NCI-H1105 treated with DMSO at 0.1 percent for 48 hours (cell line): ENCODE data around the gene MAGI2.

ENCODE experiments used
- DNase-seq: peaks from one replicate; lab custom pipeline; 2025; lab: John Stamatoyannopoulos, UW

The MAGI2 gene

DNA sequence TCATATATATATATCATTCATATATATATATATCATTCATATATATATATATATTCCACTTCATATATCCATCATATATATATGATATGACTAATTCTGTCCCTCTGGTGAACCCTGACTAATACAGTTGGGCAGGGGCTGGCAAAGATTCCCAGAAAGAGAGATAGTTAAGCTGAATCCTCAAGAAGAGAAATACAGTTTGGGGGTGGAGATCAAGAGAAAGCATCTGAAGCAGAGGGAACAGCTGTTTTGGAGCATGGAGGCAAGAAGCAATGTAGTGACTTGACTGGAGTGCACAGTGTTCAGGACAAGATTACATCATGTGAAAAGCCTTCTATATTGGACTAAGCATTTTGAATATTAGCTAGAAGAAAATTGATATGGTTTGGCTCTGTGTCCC is 540.7 kb downstream of the MAGI2 start:
- DNase-seq = no peak

DNA sequence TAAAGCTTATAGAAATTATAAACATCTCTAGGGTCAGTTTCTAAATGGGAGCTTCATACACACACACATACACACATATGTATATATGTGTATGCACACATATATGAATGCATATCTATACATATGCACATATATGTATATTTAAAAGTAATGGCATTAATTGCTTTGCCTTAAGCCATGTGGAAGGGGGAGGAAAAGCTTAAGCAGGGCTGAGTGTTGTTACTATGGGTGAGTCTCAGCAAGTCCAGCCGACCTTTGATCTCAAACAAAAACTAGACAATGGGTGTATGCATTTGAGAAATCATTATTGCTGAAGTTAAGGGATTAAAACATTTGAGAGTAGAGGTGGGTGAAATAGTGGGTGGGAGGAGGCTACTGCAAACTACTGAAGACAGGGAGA is 546.7 kb downstream of the MAGI2 start:
- DNase-seq = no peak

DNA sequence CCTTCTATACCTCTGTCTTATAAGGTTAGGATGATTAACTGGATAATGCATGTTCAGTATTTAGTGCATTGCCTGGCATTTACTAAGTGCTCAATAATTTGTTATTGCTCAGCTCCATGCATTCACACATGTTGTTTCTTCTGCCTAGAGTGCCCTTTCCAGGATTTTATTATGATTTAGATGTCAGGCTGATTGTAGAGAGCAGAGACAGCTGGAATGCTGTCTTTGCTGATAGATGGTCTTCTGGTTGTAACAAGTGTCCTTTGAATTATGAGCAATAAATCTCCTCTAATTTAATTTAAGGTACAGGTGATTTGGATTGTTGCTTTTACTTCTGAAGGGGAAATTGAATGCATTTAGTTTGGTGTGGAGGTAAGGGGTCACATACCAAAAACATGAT is 548.0 kb downstream of the MAGI2 start:
- DNase-seq = no peak

DNA sequence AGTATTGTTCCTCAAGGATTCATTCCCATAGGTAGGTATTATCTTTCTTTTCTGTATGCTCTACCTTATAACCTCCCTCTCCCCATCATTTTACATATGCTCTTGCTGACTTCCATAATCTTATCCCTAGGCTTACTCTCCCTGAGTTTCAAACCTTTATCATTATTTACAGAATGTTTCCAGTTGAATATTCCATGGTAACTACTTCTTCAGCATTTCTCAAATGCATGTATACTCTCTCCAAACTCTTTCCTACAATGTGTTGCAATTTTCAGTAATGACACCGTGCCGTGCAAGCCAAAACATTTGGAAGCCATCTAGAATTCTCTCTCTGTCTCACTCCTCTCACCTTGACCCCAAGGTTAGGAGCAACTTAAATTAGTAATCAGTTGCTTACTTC is 548.5 kb downstream of the MAGI2 start:
- DNase-seq = no peak

DNA sequence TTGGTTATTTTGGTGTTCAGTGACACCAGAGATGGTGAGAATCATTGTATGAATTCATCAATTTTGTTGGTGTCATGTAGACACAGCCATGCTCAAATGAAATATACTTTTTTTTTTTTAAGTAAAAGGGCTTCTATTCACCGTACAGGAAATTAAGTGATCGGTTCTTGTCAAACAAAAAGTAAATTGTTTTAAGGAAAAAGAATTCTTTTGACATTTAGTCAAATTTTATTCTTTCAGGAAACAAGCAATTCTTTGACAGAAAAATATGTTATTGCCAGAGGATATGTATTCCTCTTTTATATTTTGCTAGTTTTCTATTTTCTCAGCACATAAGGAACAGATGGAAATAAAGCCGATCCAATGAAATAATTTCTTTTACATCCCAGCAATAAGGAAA is 551.9 kb downstream of the MAGI2 start:
- no peak for DNase-seq

DNA sequence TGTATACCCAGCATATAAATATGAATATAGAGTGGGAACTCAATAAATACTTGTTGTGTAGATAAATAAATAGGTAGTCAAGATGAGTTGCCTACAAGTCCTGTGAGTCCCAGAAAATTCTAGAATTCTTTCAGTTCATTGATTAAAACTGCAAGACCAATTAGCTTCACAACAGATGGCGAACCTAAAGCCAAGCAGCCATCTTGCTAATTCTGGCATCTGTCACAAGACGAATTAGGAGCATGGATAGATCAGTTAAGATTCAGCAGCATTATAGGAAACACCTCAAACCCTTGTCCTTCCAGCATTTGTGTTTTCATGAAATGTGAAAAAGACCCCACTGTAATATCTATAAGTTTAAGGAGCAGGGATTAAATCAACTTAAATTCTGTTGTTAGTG is 552.7 kb downstream of the MAGI2 start:
- no peak for DNase-seq

DNA sequence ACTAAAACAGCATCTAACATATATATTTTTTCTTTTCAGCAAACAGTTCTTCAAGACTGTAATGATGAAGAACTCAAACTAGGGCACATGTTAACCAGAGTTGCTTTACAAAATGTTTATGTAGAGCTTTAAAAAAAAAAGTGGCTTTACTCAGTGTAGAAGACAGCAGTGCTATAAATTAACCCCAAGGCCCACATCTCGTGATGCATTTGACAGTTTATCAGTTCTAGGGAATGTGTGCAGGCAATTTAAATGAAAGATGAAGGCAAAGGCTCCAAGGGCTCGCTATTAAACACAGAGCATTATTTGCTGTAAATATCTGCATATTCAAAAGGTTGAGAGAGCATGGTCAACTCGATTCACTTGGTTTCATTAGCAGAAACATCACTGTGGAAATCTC is 558.1 kb downstream of the MAGI2 start:
- DNase-seq = no peak

DNA sequence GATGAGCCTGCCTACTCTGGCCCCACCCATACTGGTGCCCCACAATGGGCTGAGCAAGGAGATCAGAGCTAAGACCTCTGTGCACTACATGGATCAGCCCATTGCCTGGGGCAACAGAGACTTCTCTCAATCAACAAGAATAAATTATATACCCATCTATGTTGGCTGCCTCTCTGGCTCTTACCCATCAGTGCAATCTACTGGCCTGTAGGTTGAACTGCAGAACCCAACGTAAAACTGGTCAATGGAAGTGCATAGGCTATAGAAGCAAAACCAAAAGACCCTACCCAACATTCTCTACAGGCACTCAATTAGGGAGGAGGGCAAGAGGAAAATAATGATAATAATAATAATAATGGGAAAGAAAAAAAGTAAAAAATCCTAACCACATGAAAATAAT is 574.3 kb downstream of the MAGI2 start:
- DNase-seq = no peak

DNA sequence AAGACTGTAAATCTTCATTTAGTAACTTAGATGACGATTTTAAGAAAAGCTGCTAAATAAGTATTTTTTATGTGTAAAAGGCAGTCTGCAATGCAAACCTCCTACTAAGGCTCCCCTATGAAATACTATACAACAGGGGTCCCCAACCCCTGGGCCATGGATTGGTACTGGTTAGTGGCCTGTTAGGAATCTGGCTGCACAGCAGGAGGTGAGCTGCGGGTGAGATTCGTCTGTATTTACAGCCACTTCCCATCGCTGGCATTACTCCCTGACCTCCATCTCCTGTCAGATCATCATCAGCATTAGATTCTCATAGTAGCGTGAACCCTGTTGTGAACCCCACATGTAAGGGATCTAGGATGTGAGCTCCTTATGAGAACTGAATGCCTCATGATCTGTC is 580.4 kb downstream of the MAGI2 start:
- no peak for DNase-seq

DNA sequence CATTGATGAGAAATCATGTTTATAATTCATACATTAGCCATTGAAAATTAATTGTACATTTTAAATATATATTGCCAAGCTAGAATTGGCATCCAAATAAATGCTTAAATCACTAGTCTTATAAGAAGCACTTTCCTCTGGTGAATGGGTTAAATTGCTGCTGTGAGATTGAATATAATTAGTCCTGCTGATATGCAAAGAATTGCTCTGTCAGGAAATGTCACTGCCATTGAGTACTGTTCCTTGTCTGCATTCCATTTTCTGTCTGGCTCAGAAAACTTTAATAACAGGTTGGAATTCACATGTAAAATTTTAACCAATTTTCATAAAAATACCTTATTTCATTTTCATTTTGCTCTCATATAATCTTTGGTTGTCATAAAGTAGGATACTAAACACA is 589.1 kb downstream of the MAGI2 start:
- DNase-seq = no peak

DNA sequence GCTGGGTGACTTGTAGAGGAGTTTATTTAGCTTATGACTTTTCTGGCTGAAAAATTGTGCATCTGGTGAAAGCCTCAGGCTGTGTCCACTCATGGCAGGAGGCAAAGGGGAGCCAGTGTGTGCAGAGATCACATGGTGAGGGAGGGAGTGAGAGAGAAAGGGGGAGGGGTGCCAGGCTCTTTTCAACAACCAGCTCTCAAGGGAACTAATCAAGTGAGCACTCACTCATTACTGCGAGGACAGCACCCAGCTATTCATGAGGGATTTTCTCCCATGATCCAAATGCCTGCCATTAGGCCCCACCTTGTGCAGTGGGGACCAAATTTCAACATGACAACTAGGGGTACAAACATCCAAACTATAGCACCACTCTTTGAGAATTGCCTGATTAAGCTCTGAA is 590.2 kb downstream of the MAGI2 start:
- peak; percentile 25 for DNase-seq

DNA sequence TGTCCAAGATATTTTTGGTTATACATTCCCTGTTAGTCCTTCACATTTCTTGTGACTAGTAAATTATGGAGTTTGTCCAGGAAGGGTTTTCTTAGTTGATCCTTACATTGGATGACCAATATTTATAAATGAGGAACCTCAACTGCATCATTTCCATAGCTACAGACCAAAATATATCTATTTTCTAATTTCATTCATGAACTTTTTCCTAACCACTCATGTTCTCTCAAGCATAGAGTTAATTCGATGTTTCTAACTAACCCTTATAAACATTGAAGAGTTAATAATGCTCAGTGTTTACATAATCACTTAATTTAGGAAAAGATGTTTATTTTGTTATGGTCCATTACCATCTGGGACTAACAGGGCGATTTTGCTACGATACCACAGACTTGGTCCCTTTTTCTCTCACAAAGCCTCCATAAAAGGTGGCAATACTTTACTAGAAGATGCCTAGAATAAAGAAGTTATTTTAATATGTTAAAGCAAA is 591.0 kb downstream of the MAGI2 start:
- peak; percentile 59 for DNase-seq

DNA sequence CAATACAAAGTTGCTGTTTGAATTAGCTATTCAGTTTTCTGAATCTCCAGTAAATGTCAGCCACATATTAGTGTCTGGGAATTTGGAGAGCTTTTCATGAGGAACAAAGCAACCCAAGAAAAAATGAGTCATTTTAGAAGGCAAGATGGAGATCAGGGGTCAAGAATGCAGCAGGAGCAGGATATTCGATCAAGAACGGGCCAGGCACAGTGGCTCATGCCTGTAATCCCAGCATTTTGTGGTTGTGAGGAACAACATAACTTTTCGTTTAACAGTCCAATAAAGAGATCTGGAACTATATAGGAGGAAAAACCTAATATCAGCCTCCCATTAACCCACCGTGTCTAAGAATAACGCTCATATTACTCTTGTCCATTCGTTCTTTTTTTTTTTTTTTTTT is 600.5 kb downstream of the MAGI2 start:
- DNase-seq = no peak

DNA sequence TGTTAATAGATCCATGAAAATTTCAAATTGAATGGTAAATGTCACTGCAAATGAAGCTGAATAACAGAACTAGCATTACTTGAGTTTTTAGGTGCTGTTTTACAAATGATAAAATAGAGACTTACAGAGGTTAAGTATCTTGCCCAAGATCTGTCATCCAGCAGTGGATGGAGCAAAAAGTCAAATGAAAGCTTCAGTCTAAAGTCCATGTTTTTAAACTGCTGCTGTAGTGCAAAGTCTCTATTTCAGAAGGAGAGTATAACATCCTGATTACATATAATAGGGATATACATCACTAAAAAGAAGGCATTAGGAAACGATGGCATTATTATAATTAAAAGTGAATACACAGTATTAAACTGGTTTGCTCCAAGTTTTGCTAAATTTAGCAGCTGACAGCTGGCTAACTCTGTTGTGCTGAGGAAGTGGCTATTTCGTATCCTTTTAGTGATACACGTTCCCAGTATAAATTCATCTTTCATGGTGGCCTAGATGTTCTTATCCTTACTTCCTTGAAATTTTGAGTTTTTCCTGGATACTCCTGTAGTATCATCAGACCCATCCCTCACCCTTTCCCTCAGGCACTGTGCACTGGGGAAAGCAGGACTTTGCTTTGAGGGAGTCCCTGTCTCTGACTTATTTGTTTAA is 603.2 kb downstream of the MAGI2 start:
- no peak for DNase-seq

DNA sequence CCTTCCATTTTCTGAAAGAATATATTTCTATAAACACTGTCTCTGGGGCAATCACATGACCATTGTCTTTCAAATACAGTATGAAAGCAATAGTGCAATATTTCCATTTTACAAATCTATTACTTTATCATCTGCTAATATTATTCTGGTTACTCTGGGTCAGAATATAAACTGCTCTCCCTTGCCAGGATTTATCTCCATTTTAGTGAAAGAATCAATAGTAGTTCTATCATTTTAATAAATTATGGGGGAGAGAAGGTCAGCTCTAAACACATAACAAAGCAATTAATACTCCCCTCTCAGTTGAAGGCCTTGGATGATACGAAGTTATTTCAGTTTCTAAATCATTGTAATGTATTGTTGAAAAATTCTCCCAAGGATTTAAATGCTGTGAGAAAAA is 608.3 kb downstream of the MAGI2 start:
- no peak for DNase-seq

DNA sequence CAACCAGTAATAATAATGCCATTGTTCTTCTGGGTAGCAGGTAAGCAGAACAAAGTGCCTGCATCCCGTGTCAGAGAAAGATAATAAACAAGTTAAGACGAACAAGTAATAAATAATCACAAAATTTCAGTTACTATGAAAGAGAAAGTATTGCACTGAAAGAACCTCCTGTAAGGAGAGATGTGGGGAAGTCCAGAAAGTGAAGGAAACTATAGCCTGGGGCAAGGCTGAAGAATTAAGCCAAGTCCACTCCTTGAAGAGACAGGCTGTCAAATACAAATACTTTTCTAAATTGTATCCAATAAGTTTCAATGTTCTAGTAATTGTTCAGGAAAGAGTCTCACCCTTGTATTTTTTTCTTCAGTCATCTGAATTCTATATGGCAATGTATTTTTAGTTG is 611.4 kb downstream of the MAGI2 start:
- no peak for DNase-seq

DNA sequence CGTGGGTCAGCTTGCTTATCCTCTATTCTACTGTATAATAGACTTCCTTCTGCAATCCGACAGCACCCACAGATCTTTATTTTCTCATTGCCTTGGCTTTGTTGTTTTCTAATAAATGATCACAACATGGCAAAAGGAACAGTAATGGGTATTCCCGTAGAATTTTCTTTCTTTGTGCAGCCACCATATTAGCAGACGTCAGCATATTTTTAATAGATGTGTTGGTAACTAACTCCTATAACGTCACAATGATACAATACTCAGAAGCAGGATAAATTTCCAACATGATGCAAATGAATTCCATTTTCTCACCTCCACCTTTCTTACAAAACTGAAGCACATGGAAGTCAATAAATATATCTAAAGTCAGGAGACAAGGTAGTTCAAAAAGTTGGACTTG is 617.6 kb downstream of the MAGI2 start:
- DNase-seq = no peak

DNA sequence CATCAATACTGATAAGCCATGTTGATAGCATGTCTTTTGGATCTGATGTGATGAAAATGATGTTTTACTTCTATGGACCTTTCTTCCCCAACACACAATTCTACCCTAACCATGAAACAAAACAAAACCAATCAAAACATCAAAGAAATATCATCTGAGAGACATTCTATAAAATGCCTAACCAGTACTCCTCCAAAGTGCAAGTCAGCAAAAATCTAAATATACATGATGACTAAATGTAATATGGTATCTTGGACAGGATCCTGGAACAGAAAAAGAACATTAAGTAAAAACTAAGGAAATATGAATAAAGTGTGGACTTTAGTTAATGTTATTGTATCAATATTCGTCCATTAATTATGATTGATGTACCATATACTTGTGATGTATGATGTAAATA is 625.1 kb downstream of the MAGI2 start:
- DNase-seq = no peak

DNA sequence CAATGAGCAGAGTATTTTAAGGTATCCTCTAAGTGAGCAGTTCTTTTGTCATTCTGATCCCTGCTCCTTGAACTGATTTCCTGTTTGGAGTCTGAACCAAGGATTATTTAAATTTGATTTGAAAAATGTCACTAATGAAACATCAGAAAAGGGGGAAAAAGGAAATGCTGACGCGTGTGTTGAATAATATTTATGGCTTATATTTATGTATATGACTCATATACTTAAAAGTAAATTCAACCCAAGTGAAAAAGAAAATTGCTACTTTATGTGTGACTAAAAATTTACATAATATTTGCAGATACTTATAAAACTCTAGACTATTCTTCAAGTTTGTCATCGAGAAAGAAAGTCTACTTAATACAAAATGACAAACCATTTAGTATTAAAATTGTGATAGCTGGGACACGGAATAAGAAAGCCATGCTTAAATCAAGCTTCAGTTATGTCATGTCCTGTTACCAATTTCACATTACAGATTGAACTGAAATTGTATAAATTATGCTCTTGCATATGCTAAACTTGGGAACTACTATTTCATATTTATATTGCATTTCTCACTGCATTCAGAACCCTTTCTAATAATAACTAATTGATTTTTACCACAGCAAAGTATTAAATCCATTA is 649.9 kb downstream of the MAGI2 start:
- DNase-seq = no peak

DNA sequence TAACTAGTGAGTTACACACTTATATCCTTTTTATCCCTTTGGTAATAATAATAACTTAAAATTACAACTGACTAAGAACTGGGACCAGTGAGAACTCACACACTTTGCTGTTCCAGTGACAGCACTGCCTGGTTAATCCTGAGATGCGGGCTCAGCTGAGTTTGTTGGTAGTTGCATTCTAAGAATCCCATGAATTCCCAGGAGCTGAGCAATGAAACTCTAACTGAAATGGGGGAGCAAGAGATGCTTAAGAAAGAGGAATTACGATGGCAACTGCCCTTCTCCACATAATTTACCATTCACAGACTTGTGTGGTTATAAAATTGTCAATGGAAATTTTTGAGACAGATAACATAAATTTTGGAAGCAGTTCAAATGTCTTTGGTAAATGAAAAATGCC is 659.4 kb downstream of the MAGI2 start:
- no peak for DNase-seq

DNA sequence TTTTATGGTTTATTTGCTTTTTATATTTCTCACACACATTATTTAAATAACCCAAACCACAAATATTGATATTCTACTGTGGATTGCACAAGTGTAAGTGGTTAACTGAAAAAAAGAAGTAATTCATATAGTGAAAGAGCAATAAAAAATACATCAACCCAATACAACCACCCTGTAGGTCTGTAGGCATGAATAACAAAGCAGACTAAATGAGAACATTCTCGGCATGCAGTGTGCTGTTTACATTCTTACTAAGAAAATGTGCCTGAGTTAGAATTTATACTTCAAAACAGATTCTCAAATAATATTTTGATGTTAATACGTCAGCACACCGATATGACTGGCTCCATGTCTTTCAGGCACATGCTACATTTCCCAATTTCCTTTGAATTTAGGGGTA is 660.8 kb downstream of the MAGI2 start:
- no peak for DNase-seq

DNA sequence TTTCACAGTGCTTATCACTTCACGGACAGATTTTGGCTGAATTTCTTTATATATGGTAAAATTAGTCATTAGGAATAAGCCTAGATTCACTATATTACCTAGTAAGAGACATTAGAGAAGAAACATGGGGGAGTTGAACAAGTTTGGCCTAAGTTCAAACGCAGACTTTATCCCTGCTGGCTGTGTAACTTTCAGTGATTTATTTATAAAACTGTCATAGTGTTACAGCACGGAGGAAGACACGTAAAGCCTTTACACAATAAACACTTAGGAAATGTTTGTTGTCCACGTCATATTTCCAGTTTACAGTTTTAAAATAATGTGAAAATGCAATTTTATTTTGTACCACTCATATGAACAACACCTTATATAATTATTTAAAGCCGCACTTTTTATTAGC is 661.5 kb downstream of the MAGI2 start:
- DNase-seq = no peak

DNA sequence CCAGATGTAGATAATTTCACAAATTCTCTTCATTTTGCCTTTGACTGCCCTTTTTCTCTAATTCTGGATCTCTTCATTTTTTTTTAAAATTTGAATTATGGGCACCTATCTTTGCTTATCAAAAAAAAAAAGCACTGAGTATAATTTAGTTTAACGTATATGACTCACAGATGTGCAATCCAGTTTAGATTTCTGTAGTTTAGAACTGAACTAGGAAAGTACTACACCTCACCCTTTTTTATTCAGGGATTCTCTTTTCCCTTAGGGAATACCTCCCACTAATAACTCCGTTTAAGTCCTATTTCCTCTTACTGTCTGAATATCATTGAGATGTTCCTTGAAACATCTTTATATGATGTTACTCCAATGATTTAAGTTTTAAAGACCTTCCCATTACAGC is 665.0 kb downstream of the MAGI2 start:
- no peak for DNase-seq

DNA sequence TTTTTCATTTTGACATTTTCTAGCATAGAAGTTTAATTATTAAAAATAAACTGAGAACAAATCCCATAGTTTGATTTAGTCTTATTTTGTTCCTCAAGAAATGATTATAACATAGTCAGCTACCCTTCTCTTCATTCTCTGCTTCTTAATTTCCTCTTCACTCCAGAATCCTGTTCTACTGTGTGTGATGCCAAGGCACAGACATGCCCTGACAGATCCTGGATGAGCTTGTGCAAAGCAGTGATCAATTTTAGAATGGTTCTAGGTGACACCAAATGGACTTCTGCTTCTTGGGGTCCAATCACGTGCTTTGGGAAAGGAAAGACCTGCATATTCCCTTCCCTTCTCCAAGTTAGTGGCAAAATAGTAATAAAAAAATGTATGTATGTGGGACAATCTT is 665.6 kb downstream of the MAGI2 start:
- no peak for DNase-seq
